Rectal smooth muscle tissue (tissue), 1 donor: ENCODE data around the gene ZNF526.
"Not testable (repeated sequence)": the region's sequence is repeated elsewhere in the genome, so short reads cannot be mapped to it uniquely, and the experiment has no call there.

Experiments used
- H3K27ac ChIP-seq: one replicate; pipeline ENCODE4 v1.7.0; 2013; ENCODE audit warnings: low read depth, low read length, inconsistent platforms
- H3K27me3 ChIP-seq: one replicate; pipeline ENCODE4 v1.7.0; 2013; ENCODE audit warnings: low read length; ENCODE audit not compliant: control insufficient read depth, insufficient read depth
- H3K36me3 ChIP-seq: one replicate; pipeline ENCODE4 v1.7.0; 2013; ENCODE audit warnings: low read length; ENCODE audit not compliant: control insufficient read depth, insufficient read depth
- H3K4me1 ChIP-seq: one replicate; pipeline ENCODE4 v1.7.0; 2013; ENCODE audit warnings: low read length; ENCODE audit not compliant: control insufficient read depth, insufficient read depth
- H3K4me3 ChIP-seq: one replicate; pipeline ENCODE4 v1.7.0; 2013; ENCODE audit warnings: low read length
- H3K9ac ChIP-seq: one replicate; pipeline ENCODE4 v1.7.0; 2013; ENCODE audit warnings: low read length

Gene ZNF526

GRCh38 chr19:42254089-42254849 lies 34.2 kb downstream of the ZNF526 start:
- Histone ChIP-seq H3K4me3 (peak overlapping the region; percentile 91), H3K36me3 (peaks cover 5% of the 10 kb centered on the region), H3K9ac (peak overlapping the region; percentile 96), H3K27me3 (no peaks in the 10 kb centered on the region), H3K4me1 (peaks cover 27% of the 10 kb centered on the region), H3K27ac (peak overlapping the region; percentile 99)

DNA sequence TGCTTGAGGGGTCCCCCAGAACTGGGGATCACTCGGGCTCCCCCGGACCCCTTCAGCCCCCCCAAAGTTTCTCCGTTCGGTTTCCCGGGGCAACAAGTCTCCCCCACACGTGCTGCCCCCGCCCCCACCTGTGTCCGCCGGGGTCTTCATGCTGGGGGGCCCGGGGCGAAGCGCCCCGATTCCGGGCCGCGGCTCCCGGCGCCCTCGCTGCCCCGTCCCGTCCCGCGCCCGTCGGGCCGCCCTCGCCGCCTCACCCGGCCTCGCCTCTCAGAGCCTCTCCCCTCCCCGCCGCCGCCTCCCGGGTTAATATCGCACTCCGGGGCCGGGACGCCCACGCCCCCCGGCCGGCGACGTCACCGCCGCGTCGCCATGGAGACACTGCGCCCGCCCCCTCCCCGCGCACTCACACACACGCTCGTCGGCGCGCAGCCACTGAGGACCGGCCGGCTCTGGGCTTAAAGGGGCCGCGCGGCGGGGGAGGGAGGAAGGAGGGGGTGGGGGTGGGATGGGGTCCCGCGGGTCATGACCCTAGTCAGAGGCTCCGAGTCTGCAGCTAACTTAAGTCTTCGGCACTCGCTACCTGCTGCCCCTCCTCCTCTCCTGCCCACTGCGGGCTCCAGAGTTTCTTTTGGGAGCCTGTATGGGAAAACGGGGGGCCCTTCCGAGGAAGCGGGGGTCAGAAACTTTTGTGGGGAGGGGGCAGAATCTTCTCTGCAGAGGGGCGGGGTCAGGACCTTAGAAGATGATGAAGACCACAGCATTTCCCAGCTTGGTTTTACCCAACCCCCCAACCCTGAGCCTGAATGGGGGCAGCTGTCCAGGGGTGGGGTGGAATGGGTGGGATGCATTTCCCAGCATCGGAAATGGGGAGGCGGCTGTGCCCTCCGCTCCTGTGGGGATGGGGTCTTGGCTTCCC lies 35.0 kb downstream of the ZNF526 start, which contains the start of gene ERF:
Gene ERF, minus strand, starts transcription at position 279 of the 916 bp plus-strand sequence. Its CDS starts 129 bp downstream, at position 150.
- peak within 1 kb of the TSS; percentile 99 for H3K27ac ChIP-seq
- no peaks in the 10 kb centered on the region for H3K27me3 ChIP-seq
- H3K4me1 ChIP-seq = peaks cover 26% of the 10 kb centered on the region
- H3K9ac ChIP-seq = peak within 1 kb of the TSS; percentile 96
- peaks cover 3% of the 10 kb centered on the region for H3K36me3 ChIP-seq
- peak within 1 kb of the TSS; percentile 91 for H3K4me3 ChIP-seq

- H3K4me3 ChIP-seq = peak overlapping the region; percentile 68
- H3K4me1 ChIP-seq = peaks cover 17% of the 10 kb centered on the region
- no peaks in the 10 kb centered on the region for H3K27me3 ChIP-seq
- H3K36me3 ChIP-seq = no peaks in the 10 kb centered on the region
- H3K27ac ChIP-seq = peak overlapping the region; percentile 99
- H3K9ac ChIP-seq = no peak overlapping the region
These were observed 35.9 kb downstream of the ZNF526 start for GRCh38 chr19:42255766-42256745.

- H3K4me3 ChIP-seq, H3K27me3 ChIP-seq, H3K36me3 ChIP-seq, H3K27ac ChIP-seq, H3K9ac ChIP-seq, H3K4me1 ChIP-seq: not testable (repeated sequence)
These were observed 37.7 kb downstream of the ZNF526 start for GRCh38 chr19:42257842-42258241.

DNA sequence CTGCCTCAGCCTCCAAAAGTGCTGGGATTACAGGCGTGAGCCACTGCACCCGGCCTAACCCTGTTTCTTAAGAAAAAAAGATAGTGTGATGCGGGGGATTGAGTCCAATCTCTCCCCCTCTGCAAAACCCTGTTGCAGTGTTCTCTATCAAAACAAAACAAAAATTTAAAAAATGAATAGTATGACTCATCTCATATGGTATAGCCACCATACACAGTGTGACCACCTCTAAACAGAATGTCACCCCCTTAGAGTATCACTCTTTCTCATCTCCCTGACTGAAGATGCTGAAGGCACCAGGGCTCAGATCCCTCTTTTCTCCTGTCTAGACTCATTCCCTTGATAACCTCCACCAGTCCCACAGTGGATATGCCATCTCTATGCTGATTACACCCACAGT lies 41.7 kb downstream of the ZNF526 start:
- Histone ChIP-seq H3K4me1 (no peaks in the 10 kb centered on the region), H3K27ac (no peak overlapping the region), H3K4me3 (no peak overlapping the region), H3K9ac (no peak overlapping the region), H3K36me3 (no peaks in the 10 kb centered on the region), H3K27me3 (no peaks in the 10 kb centered on the region)

- not testable (repeated sequence) for H3K36me3 ChIP-seq, H3K4me3 ChIP-seq, H3K27me3 ChIP-seq, H3K27ac ChIP-seq, H3K9ac ChIP-seq
- peaks cover 21% of the 10 kb centered on the region for H3K4me1 ChIP-seq
These were observed 46.0 kb downstream of the ZNF526 start for GRCh38 chr19:42266105-42266504.

DNA sequence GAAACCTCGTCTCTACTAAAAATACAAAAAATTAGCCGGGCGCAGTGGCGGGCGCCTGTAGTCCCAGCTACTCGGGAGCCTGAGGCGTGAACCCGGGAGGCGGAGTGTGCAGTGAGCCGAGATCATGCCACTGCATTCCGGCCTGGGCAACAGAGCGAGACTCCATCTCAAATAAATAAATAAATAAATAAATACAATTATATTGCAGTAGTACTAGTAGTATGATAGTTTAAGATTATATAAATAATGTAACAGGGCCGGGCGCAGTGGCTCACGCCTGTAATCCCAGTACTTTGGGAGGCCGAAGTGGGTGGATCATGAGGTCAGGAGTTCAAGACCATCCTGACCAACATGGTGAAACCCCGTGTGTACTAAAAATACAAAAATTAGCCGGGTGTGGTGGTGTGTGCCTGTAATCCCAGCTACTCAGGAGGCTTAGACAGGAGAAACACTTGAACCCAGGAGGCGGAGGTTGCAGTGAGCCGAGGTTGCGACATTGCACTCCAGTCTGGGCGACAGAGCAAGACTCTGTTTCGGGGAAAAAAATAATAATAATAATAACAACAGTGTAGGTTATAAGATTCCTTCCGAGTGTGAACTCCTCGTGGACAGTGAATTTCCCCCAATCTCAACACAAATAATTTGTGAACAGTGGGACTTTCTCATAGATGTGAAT lies 47.0 kb downstream of the ZNF526 start:
- H3K36me3 ChIP-seq, H3K9ac ChIP-seq, H3K27ac ChIP-seq, H3K27me3 ChIP-seq: not testable (repeated sequence)
- H3K4me1 ChIP-seq = peaks cover 24% of the 10 kb centered on the region
- peak overlapping the region; percentile 70 for H3K4me3 ChIP-seq

GRCh38 chr19:42267644-42268141 lies 47.6 kb downstream of the ZNF526 start:
- peak overlapping the region; percentile 91 for H3K27ac ChIP-seq
- peak overlapping the region; percentile 66 for H3K9ac ChIP-seq
- no peaks in the 10 kb centered on the region for H3K36me3 ChIP-seq
- H3K27me3 ChIP-seq = no peaks in the 10 kb centered on the region
- peaks cover 24% of the 10 kb centered on the region for H3K4me1 ChIP-seq
- H3K4me3 ChIP-seq = peak overlapping the region; percentile 70

DNA sequence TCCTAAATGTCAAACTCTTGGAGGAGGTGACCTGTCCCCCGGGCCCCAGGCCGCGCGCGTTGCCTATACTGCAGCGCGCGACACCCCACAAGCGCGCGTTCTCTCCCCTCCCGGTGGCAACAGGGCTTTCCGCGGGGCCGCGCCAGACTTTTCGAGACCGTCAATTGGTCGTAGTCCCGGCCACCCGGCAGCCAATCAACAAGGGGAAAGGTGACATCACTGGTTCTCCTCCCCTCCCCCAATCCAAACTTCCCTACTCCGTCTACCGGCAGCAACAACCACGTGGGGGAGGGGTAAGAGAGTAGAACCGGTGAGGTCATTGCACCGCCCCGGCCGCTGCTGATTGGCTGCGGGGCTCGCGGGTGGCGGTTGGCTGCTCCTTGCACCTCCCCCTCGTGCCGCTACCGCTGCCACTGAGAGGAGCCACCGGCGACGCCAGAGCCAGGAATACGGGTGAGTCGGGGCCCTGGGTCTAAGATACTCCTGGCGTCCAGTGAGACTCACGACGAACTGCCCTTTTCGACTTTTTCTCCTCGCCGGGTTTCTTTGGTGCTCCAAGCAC lies 48.1 kb downstream of the ZNF526 start:
- Histone ChIP-seq H3K4me3 (peak overlapping the region; percentile 85), H3K36me3 (peaks cover 2% of the 10 kb centered on the region), H3K27me3 (no peaks in the 10 kb centered on the region), H3K4me1 (peaks cover 24% of the 10 kb centered on the region), H3K9ac (peak overlapping the region; percentile 76), H3K27ac (peak overlapping the region; percentile 100)

- H3K9ac ChIP-seq = peak within 1 kb of the TSS; percentile 93
- no peaks in the 10 kb centered on the region for H3K27me3 ChIP-seq
- peak within 1 kb of the TSS; percentile 100 for H3K27ac ChIP-seq
- peaks cover 8% of the 10 kb centered on the region for H3K36me3 ChIP-seq
- peak within 1 kb of the TSS; percentile 85 for H3K4me3 ChIP-seq
- H3K4me1 ChIP-seq = peaks cover 24% of the 10 kb centered on the region
These were observed 48.8 kb downstream of the ZNF526 start, which contains the start of gene CIC for GRCh38 chr19:42268704-42269477. TSS of gene CIC (plus strand) at chr19:42269252. CDS start at chr19:42271784, 2,532 bp downstream.
